Measurements from ENCODE around the gene SH3BGRL.

The SH3BGRL gene

DNA sequence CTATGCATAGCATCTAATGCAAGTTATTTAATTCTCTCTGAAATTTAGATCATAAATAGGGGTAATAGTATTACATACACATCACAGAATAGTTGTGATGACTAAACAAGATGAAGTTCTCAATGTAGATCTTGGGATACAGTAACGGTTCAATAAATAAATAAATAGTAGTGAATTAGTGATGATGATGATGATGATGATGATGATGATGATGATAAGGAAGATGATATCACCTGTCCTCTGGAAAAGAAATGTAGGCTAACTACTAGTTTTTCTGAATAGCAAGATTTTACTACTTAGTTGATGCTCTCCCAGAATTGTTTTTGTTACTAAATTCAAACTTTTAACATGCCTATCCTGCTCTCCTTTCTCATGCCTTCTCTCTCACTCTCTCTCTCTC lies 30.3 kb downstream of the SH3BGRL start:
- Mint-ChIP-seq H3K27ac (no peak overlapping the region), H3K9me3 (no peaks in the 10 kb centered on the region), H3K36me3 (peaks cover 17% of the 10 kb centered on the region), H3K27me3 (no peaks in the 10 kb centered on the region), H3K4me3 (no peak overlapping the region), H3K4me1 (no peaks in the 10 kb centered on the region)
- DNase-seq: no peak
- CTCF ChIA-PET: no interaction called here

DNA sequence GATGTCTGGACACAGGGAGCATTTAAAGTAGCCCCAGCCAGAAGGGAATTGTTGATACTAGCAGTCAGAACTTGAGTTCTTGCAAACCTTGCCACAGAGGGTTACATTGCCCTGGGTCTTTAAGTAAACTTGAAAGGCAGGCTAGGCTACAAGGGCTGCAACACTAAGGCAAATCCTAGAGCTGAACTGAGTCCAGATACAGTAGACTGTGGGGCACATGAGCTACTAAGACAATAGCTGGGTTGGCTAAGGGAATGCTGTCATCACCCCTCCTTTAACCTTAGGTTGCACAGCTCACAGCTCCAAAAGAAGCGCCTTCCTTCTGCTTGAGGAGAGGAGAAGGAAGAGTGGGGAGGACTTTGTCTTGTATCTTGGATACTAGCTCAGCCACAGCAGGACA lies 35.6 kb downstream of the SH3BGRL start:
- CTCF ChIA-PET: no interaction called here
- Mint-ChIP-seq H3K27me3 (no peaks in the 10 kb centered on the region), H3K36me3 (peaks cover 35% of the 10 kb centered on the region), H3K9me3 (peaks cover 10% of the 10 kb centered on the region), H3K4me3 (no peak overlapping the region), H3K27ac (no peak overlapping the region), H3K4me1 (no peaks in the 10 kb centered on the region)
- DNase-seq: no peak

DNA sequence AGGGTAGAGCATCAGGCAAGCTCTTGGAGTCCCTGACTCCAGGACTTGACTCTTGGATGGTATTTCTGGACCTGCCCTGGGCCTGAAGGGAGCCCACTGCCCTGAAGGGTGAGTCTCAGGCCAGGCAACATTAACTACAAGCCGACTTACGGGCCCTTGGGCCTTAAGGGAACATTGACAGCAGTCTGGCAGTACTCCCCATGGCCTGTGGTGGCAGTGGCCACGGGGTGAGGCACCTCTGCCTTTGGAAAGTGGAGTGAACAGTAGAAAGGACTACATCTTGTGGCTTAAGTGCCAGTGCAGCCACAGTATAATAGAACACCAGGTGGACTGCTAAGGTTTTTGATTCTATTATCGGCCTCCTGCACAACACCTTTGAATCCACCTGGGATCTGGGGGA lies 36.3 kb downstream of the SH3BGRL start:
- Mint-ChIP-seq H3K27ac (no peak overlapping the region), H3K9me3 (peaks cover 10% of the 10 kb centered on the region), H3K4me1 (no peaks in the 10 kb centered on the region), H3K27me3 (no peaks in the 10 kb centered on the region), H3K36me3 (peaks cover 34% of the 10 kb centered on the region), H3K4me3 (no peak overlapping the region)
- CTCF ChIA-PET: no interaction called here
- no peak for DNase-seq

DNA sequence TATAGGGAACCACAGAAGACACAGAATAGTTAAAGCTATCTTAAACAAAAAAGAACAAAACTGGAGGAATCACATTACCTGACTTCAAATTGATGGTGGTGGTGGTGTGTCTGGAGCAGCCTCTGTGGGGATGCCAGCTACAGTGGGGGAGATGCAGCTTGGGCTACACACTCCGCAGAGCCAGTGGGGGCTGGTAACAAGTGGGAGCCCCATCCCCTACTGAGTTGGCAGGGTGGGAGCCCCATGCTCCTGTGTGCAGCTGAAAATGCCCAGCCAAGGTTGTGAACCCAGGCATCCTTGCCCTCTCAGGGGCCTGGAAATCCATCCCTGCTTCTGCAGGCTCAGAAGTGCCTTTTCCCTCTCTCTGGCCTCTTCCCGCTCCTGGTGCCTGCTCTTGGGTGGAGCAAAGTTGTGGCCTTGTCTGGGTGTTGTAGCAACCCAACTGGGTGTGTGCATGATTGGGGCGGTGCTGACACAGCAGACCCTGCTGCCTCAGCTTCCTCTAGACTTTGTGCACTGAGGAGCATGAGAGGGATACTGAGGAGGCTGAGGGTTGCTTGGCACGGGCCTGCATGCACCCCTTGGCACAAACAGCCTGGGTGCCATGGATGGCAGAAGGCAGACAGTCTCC lies 38.9 kb downstream of the SH3BGRL start:
- H3K4me3 Mint-ChIP-seq: no peak overlapping the region
- H3K36me3 Mint-ChIP-seq: peaks cover 29% of the 10 kb centered on the region
- CTCF ChIA-PET: no interaction called here

DNA sequence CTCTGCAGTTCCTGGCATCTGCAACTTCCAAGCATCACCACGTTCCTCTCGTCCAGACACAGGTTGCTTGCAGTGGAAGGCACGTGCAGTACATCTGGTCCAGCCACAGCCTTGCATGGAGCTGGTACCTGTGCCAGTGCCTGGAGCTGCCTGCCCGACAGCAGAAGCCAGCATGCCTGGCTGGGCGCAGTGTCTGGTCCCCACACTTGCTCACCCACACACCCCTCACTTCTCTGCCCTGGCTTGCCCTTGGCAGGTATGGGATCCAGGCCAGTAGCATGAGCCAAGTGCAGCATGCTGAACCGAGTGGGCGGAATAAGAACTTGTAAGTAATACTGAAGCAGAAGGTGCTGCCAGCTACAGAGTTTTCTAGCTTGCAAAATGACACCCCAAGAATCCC lies 39.9 kb downstream of the SH3BGRL start:
- no peaks in the 10 kb centered on the region for H3K4me1 Mint-ChIP-seq
- H3K36me3 Mint-ChIP-seq: peaks cover 26% of the 10 kb centered on the region
- DNase-seq: no peak
- H3K27me3 Mint-ChIP-seq: no peaks in the 10 kb centered on the region
- CTCF ChIA-PET: no interaction called here
- peaks cover 10% of the 10 kb centered on the region for H3K9me3 Mint-ChIP-seq
- no peak overlapping the region for H3K27ac Mint-ChIP-seq
- H3K4me3 Mint-ChIP-seq: no peak overlapping the region

More for the DNA sequence above, 38.9 kb downstream of the SH3BGRL start:
- H3K9me3 Mint-ChIP-seq: peaks cover 10% of the 10 kb centered on the region
- H3K27me3 Mint-ChIP-seq: no peaks in the 10 kb centered on the region
- no peaks in the 10 kb centered on the region for H3K4me1 Mint-ChIP-seq
- H3K27ac Mint-ChIP-seq: no peak overlapping the region
- no peak for DNase-seq

DNA sequence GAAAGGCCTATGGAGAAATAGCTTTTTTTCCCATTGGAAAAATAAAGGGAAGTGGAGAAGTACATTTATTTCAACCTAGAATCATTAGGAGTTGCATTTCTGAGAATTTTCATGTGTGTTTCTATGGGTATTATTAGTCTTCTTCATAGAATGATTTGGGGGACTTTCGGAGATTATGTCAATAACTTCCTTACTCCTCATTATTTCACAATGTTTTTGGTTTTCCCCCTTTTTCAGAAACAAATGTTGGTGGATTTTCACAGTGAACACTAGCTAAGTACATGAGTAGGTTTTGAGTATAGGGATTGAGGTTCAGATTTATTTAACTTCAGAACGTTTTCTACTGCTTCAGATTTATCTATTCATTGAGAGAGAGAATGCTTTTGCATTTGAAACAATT lies 54.0 kb downstream of the SH3BGRL start:
- H3K9me3 Mint-ChIP-seq: no peaks in the 10 kb centered on the region
- H3K27me3 Mint-ChIP-seq: no peaks in the 10 kb centered on the region
- CTCF ChIA-PET: no interaction called here
- no peak overlapping the region for H3K4me3 Mint-ChIP-seq
- H3K4me1 Mint-ChIP-seq: no peaks in the 10 kb centered on the region
- no peak overlapping the region for H3K27ac Mint-ChIP-seq
- no peak for DNase-seq
- peaks cover 4% of the 10 kb centered on the region for H3K36me3 Mint-ChIP-seq

DNA sequence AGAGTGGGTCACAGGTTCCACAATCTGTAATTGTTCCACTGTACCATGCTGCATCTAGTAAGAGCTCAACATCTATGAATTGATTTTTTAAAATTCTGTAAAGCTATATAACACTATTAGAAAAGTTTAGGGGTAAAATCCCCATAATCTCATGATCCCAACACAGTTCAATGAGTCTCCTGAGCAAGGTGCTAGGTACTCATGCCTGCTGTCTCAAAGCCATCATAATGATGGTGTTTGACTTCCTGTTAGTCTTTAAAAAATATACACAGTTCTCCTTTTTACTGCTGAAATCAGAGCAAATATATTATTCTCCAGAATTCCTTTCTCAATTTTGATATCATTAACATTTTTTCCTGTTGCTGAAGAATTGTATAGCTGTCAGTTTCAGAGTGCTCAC lies 55.9 kb downstream of the SH3BGRL start:
- CTCF ChIA-PET: no interaction called here
- Mint-ChIP-seq H3K4me1 (no peaks in the 10 kb centered on the region), H3K27me3 (no peaks in the 10 kb centered on the region), H3K9me3 (no peaks in the 10 kb centered on the region), H3K27ac (no peak overlapping the region), H3K36me3 (peaks cover 4% of the 10 kb centered on the region), H3K4me3 (no peak overlapping the region)
- DNase-seq: no peak

DNA sequence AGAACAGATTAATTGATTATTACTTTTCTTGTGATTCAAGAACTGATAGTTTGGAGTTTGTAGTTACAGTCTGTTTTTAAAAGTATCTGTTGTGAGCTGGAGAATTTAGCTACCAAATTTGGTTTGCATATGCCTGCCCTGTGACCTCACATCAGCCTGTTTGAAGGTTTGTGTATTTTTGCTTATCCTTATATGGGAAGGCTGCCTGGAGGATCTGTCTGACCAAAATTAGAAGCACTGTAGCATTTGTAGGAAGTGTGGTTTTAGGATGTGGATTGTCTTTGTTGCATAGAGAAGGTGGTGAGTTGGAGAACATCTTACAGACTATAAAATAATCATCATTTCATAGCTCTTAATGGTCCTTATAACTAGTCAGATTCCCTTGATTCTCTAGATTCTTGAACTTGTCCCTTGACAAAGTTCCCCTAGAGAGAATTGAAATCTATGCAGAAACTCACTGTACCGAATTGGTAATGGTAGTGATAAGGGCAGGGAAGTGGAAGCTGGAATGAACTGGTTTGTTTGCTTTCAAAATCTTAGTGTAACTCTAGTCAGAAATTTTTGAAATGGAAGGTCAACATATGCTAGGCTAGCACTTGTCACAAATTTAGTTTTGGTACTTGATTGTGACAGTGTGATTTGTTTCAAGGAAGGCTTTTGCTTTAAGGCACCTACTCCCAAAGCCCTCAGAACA lies 57.3 kb downstream of the SH3BGRL start:
- H3K4me3 Mint-ChIP-seq: no peak overlapping the region
- CTCF ChIA-PET: no interaction called here
- no peaks in the 10 kb centered on the region for H3K36me3 Mint-ChIP-seq
- no peaks in the 10 kb centered on the region for H3K9me3 Mint-ChIP-seq
- H3K4me1 Mint-ChIP-seq: no peaks in the 10 kb centered on the region
- H3K27me3 Mint-ChIP-seq: no peaks in the 10 kb centered on the region
- no peak for DNase-seq
- H3K27ac Mint-ChIP-seq: no peak overlapping the region

DNA sequence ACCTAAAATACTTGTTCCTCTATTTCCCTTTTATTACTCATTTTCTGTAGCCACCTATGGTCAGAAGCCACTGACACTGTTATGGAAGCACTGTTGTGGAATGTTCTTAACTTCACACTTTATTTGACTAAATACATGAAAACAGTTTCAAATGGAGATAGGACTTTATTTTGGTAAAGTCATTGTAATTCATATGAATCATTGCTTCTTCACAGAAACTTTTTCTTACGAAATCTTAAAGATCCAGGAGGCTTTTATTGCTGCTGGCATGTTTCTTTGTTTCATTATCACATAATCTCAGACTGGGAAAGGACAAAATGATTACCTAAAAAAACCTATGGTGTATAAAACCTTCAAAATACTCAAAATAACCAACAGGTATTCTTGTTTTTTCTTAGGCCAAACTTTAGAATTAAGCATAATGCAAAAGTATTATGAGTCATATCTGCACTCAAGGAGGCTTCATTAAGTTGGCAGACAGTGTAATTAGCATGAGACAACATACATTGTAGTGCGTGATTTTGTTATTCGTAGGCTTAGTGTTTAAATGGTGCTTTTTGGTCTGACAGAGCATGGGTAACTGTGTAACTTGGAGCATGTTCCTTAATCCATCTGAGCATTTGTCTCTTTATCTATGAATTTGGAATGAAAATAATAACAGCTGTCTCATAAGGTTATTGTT lies 58.0 kb downstream of the SH3BGRL start:
- no peak for DNase-seq
- Mint-ChIP-seq H3K4me3 (no peak overlapping the region), H3K9me3 (no peaks in the 10 kb centered on the region), H3K27ac (no peak overlapping the region), H3K4me1 (no peaks in the 10 kb centered on the region), H3K27me3 (no peaks in the 10 kb centered on the region), H3K36me3 (no peaks in the 10 kb centered on the region)
- CTCF ChIA-PET: no interaction called here

DNA sequence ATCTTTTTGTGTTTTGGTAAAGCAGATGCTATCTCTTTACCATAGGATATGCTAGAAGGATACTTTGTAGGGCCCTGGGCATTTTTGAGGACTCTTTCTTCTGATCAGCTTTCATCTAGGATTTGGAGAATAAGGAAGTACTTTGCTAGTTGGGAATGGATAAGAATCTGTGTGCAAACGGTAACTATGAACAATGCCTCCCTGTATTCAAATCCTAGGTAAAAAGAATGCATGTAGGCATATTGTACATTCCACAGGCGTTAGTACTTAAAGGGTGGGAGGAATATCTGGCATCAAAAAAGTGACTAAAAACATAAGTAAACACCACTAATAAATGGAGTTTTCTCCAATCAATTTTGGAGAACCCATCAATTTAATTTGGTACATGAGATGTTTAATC lies 59.7 kb downstream of the SH3BGRL start:
- CTCF ChIA-PET: no interaction called here
- no peaks in the 10 kb centered on the region for H3K4me1 Mint-ChIP-seq
- H3K36me3 Mint-ChIP-seq: no peaks in the 10 kb centered on the region
- peaks cover 1% of the 10 kb centered on the region for H3K9me3 Mint-ChIP-seq
- DNase-seq: no peak
- no peaks in the 10 kb centered on the region for H3K27me3 Mint-ChIP-seq
- no peak overlapping the region for H3K27ac Mint-ChIP-seq
- no peak overlapping the region for H3K4me3 Mint-ChIP-seq

DNA sequence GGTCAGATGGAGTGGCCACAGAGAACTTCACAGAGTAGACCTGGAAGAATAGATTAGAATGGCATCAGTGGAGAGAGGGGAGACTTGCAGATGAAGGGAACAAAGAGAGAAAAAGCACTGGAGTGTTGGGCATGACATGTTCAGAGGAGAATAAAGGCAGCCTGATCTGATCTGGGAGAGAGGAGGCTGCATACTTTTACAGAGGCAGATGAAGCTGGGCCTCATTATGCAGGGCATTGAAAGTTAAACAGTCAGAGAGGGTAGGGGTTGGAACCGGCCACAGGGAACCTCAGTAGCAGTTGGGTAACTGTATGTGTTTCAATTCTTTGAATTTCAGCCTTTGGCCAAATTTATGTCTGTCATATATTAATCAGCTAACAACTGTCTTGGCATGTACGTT lies 61.2 kb downstream of the SH3BGRL start:
- Mint-ChIP-seq H3K27me3 (no peaks in the 10 kb centered on the region), H3K4me3 (no peak overlapping the region), H3K36me3 (peaks cover 2% of the 10 kb centered on the region), H3K4me1 (no peaks in the 10 kb centered on the region), H3K9me3 (peaks cover 1% of the 10 kb centered on the region), H3K27ac (no peak overlapping the region)
- CTCF ChIA-PET: no interaction called here
- no peak for DNase-seq

DNA sequence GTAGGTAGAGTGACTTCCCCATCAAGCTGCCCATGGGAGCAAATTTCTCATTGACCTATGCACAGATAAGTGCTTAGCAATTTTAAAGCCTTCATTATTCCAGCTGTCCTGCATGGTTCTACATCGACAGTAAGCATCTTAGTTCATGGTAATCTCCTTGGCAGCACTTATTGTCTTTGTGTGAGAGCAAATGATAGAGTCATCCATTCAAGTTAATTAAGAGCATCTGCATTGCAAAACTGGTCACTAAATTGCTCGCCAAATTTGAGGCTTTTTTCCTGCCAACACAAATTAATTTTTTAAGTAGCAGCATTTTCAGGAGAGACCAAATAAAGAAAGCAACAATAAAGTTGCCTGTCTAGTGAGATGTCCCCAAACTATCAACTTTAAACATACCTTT lies 76.7 kb downstream of the SH3BGRL start:
- Mint-ChIP-seq H3K36me3 (peaks cover 31% of the 10 kb centered on the region), H3K27ac (no peak overlapping the region), H3K4me3 (no peak overlapping the region), H3K27me3 (no peaks in the 10 kb centered on the region), H3K9me3 (peaks cover 6% of the 10 kb centered on the region), H3K4me1 (no peaks in the 10 kb centered on the region)
- no peak for DNase-seq
- CTCF ChIA-PET: no interaction called here

DNA sequence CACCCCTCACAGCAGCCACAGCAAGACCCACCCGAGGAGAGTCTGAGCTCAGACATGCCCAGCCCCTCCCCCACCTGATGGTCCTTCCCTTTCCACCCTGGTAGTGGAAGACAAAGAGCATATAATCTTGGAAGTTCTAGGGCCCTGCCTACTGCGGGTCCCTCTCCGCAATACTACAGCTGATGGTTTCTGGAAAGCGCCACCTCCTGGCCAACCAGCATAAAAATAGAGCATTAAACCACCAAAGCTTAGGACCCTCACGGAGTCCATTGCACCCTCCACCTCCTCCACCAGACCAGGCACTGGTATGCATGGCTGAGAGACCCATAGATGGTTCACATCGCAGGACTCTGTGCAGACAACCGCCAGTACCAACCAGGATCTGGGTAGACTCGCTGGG lies 78.2 kb downstream of the SH3BGRL start:
- Mint-ChIP-seq H3K36me3 (peaks cover 31% of the 10 kb centered on the region), H3K4me1 (no peaks in the 10 kb centered on the region), H3K27me3 (no peaks in the 10 kb centered on the region), H3K27ac (no peak overlapping the region), H3K9me3 (peaks cover 10% of the 10 kb centered on the region), H3K4me3 (no peak overlapping the region)
- no peak for DNase-seq
- CTCF ChIA-PET: interaction anchor here (0.6 kb wide), 1 partner anchor 39 kb away, joined by 5 read pairs; no protein-coding TSS in a partner anchor

DNA sequence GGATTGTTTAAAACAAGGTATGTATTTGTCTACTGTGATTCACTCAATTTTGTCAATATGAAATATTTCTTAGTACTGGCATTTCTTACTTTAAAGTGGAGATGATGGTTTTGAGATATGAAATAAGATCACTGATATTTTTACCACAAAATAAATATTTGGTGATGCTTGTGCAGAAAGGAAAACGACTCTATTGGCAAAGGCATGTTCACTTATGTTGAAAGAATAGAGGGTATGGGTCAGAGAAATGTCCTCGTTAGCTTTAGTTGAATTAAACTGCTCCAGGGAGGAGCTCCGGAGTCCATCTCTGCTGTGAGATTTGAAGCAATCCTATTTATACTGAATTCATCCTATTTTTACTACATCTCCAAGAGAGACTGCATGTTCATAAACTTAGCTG lies 84.2 kb downstream of the SH3BGRL start:
- Mint-ChIP-seq H3K9me3 (peaks cover 19% of the 10 kb centered on the region), H3K27ac (no peak overlapping the region), H3K4me3 (no peak overlapping the region), H3K36me3 (peaks cover 13% of the 10 kb centered on the region), H3K27me3 (no peaks in the 10 kb centered on the region), H3K4me1 (no peaks in the 10 kb centered on the region)
- DNase-seq: no peak
- CTCF ChIA-PET: no interaction called here

DNA sequence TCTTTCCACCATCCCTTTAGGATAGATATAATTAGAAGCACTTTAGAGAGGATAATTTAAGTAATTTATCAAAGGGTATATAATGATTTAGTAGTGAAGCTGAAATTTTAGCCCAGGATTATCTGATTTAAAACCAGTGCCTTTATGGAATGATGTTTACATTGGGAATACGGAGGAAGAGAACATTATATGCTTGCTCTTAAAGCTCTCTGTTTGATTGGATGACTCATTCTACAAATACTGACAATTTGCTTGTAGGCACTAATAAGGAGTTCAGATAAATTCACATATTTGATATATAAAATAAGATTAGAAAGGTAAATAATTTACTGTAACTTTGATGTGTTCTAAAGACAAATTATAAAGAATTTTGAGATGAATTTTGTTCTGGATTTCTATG lies 84.7 kb downstream of the SH3BGRL start:
- DNase-seq: no peak
- H3K4me1 Mint-ChIP-seq: no peaks in the 10 kb centered on the region
- H3K36me3 Mint-ChIP-seq: peaks cover 11% of the 10 kb centered on the region
- no peaks in the 10 kb centered on the region for H3K27me3 Mint-ChIP-seq
- CTCF ChIA-PET: no interaction called here
- H3K27ac Mint-ChIP-seq: no peak overlapping the region
- H3K9me3 Mint-ChIP-seq: peaks cover 19% of the 10 kb centered on the region
- H3K4me3 Mint-ChIP-seq: no peak overlapping the region
